NCI-H748 (cell line): ENCODE results near the gene CTCF.

ENCODE experiments used
- DNase-seq: peaks from one replicate; lab custom pipeline; 2025; ENCODE audit not compliant: unreplicated experiment; lab: John Stamatoyannopoulos, UW

The CTCF gene

DNA sequence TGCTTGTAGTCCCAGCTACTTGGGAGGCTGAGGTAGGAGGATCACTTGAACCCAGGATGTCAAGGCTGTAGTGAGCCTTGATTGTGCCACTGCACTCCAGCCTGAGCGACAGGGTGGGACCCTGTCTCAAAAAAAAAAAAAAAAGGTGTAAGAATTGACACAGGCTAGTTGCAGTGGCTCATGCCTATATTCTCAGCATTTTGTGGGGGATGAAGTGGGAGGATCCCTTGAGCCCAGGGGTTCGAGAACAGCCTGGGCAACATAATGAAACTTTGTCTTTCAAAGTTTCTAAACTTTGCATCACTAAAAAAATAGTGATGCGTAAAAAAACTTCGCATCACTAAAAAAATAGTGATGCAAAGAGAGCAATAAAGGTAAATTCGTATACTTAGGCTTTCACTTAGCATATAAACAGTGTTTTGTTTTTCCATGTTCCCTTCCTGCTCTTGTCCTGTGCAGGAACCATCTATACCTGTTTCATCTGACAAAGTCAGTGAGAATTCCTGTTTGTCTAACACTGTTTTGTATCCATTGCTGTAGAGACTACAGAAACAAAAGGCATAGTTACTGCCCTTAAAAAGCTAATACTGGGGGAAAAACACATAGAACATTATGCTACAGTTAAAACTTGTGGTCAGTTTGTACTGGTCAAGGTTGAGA is 32.1 kb downstream of the CTCF start:
- DNase-seq = no peak

DNA sequence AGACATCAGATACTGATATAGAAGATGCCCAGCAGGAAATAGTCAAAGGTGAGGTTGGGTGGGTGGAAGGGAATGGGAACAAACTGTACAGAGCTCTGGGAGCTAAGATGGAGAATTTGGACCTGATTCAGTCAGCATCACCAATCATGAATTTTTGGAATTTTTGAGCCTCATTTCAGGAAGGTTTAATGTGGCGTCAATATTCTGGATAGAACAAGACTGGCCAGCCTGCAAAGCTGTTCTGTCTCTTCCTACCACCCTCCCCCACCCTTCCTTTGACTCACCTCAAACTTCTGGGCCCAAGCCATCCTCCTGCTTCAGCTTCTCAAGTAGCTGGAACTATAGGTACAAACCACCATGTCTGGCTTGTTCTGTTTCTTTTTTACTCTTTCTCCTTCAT is 32.6 kb downstream of the CTCF start:
- DNase-seq = no peak

DNA sequence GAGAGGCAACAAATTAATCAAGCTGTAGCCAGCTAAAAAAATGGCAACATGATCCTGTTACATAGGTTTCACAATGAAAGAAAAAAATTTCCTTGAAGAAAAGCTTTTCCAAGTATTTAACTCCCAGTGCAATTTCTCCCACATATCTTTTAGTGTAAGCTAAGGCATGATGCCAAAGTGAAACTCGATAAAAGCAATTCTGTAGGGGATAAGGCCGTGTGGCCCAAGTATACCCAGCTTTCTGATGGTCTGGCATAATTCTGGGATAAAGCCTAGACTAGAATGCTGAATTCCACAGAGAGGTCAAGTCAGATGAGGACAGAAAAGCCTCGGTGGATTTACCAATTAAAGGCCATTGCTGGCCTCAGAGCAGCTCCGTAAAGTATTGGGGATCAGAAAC is 36.2 kb downstream of the CTCF start:
- DNase-seq = no peak

DNA sequence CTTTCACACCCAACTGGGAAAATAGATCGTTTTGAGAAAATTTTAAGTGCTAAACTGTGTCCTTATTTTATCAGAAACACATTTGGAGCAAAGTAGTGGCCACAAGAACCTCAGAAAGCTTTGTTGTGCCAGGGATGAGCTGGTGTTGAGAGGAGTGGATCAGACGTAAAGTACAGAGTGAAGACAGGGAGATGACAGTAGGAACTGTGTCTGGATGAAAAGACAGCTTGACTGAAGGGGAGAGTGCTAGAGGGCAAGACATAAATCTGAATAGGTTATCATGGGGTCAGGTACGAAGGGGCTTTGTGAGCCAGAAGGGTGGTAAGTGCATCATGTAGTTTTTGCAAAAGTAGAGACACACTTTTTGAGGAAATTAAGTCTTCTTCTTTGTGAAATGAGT is 43.3 kb downstream of the CTCF start:
- no peak for DNase-seq

DNA sequence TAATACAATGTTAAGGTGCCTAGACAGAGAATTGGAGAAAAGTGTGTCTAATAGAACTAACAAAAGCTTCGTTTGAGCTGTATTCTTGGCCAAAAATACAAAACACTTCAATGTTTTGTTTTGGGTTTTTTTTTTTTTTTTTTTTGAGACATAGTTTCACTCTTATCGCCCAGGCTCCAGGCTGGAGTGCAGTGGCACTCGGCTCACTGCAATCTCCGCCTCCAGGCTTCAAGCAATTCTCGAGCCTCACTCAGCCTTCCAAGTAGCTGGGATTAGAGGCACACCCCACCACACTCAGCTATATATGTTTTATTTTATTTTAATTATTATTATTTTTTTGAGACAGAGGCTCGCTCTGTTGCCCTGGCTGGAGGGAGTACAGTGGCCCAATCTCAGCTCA is 44.3 kb downstream of the CTCF start:
- DNase-seq = no peak

DNA sequence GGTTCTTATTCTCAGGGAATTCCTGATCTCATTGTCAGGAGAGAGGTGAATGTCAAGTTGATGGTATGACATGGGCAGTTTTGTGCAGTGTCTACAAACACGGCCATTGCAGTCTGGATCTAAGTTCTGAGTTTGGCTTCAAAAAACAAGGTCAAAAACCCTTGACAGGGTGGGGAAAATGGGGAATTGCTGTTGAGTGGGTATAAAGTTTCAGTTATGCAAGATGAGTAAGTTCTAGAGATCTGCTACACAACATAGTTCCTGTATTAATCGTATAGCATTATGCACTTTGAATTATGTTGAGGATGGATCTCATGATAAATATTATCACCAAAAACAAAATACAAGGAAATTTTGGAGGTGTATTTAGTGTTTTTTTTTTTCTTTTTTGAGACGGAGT is 46.0 kb downstream of the CTCF start:
- no peak for DNase-seq

DNA sequence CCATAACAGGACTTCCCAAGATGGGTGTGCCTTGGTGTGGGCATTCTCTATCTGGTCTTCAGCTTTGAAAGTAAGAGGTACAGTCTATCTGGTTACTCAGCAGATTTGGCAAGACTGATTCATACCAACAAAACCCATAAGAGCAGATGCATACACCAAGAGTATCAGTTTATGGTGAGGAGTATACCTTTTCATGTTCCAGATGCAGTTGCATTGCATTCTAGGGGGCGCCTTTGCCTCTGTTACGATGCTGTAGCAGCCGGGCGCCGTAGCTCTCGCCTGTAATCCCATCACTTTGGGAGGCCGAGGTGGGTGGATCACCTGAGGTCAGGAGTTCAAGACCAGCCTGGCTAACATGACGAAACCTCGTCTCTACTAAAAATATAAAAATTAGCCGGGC is 51.5 kb downstream of the CTCF start:
- no peak for DNase-seq

DNA sequence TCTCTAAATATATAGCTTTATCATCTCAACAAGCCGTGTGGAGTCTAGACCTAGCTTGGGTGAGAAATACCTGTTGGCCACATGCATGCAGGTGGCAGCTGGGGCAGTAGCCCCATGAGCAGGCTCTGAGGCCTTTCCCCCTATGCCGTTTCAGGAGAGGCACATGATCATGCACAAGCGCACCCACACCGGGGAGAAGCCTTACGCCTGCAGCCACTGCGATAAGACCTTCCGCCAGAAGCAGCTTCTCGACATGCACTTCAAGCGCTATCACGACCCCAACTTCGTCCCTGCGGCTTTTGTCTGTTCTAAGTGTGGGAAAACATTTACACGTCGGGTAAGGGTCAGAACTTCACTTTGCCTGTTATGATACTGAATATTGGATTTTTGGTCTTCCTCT is 65.9 kb downstream of the CTCF start:
- no peak for DNase-seq

DNA sequence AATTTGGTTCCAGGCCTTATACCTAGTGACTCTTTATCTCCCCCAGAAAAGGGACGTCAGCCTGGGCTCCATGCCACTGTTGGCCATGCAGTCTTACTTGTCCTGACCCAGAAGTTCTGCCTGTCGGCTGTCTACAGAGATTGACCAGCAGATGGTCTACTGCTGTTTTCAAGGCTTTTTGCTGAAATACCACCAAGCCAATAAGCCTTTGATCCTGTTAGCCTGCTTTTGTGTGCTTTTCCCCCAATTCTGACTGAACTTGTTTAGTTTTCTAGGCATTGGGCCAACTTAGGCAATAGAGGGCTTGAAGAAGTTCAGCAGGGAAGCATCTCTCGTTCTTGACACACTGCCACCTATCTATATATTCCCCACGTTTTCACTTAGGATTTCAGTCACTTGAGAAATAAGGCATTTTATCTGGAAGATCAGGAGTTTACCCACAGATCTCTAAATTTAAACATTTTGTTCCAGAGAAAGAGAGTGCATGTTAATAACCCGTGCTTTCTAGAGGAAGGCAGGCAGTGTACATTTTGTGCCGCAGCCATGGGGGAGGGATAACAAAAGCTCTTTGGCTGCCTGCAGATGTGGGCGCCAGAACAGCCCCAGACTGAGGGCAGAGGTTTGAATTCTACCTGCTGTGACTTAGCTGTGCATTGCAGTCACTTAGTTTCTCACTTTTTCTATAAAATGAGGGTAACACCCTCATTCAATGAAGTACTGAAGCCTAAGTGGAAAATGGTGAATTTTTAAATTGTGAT is 70.3 kb downstream of the CTCF start:
- no peak for DNase-seq

DNA sequence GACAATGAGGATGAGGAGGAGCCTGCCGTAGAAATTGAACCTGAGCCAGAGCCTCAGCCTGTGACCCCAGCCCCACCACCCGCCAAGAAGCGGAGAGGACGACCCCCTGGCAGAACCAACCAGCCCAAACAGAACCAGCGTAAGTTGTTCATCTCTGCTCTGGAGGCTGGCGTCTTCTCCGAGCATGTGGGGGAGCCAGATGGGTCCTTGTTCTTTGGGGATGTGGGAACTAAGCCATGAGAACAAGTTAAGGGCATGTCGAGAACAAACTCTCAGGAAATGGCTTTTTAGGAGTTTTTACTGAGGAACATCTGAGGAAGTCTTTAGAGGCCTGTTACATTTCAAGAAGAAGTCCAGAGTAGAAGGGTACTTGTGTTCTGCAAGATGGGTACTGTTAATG is 74.4 kb downstream of the CTCF start:
- no peak for DNase-seq

DNA sequence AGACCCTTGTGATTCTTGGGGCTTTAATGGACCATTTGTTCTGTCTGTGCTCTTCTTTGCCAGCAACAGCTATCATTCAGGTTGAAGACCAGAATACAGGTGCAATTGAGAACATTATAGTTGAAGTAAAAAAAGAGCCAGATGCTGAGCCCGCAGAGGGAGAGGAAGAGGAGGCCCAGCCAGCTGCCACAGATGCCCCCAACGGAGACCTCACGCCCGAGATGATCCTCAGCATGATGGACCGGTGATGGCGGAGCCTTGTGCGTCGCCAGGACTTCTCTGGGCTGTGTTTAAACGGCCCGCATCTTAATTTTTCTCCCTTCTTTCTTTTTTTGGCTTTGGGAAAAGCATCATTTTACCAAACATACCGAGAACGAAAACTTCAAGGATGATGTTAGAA is 75.3 kb downstream of the CTCF start:
- no peak for DNase-seq

DNA sequence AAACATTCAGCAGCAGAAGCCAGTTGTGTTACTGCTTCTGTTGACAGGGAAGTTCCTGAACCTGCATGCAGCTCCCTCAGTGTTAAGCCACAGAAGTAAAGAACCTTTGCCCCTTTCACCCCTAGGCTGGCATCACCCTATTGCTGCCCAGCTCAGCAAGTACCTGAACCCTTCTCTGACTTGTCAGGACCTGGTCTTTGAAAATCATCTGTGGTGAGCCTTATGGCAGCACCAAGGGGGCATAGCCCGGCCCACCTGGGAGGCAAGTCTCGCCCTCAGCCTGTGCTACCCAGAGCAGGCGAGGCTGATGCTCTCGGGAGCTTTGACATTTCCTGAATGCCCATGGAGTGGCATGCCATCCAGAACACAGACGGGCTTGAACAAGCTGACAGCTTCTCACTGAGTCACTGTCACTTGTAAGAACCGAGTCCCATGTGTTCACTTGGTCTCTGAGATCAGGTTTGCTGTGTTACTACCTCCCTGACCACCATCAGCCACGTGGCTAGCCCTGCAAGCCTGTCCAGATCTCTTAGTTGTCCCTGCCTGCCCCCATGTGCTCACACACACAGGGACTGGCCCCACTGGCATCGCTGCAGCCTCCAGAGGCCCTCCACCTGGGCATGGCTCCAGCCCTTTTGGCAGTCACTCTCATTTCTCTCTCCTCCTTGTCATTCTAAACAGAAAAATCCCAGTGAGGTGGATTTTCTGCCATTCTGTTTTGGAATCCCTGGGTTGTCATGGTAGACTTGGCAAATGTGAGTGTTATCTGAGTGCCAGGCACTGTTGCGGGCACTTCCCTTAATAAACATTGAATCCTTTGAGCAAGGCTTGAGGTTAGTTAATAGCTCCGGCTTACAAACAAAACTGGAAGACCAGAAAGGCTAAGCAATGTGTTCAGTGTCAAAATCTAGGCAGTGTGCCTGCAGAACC is 79.7 kb downstream of the CTCF start:
- no peak for DNase-seq

DNA sequence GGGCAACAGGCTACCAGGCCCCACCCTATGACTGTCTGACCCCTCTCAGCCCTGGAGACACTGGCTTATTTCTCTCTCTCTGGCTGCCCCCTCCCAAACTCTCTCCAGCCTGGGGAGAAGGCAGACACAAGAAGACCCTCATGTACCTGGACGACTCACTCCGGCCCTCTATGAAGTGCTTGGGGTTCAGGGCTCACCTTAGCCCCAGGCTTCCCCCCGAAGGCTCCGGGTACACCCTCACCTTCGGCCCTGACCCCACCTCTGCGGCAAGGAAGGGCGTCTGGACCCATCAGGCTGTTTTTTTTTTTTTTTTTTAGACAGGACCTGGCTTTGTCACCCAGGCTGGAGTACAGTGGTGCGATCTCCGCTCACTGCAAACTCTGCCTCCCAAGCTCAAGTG is 81.7 kb downstream of the CTCF start:
- DNase-seq = no peak

DNA sequence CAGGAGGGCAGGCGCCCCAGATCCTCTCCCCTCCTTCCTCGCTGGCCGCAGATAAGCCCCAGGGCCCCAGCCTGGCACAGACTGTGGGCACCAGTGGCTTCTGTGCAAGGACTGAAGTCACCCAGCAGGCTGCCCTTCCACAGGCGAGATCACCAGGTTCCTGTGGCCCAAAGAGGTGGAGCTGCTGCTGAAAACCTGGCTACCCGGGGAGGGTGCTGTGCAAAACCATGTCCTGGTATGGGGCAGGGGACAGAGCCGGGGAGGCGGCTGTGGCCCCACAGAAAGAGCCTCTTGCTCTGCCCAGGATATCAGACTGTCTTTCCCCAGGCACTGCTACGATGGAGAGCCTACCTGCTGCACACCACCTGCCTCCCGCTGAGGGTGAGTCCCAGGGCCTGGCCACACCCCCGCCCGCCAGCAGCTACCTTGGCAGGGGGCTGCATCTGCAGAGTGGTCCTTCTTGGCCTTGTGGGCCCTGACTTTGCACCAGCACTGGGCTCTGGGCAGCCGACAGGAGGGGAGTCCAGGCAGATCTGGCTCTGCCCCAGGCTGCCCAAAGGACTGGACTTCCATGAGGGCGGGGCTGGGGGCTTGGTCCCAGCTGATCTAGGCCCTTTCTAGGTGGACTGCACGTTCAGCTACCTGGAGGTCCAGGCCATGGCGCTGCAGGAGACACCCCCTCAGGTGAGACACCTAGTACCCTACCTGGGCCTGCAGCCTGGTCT is 83.2 kb downstream of the CTCF start:
- DNase-seq = peak; percentile 26

DNA sequence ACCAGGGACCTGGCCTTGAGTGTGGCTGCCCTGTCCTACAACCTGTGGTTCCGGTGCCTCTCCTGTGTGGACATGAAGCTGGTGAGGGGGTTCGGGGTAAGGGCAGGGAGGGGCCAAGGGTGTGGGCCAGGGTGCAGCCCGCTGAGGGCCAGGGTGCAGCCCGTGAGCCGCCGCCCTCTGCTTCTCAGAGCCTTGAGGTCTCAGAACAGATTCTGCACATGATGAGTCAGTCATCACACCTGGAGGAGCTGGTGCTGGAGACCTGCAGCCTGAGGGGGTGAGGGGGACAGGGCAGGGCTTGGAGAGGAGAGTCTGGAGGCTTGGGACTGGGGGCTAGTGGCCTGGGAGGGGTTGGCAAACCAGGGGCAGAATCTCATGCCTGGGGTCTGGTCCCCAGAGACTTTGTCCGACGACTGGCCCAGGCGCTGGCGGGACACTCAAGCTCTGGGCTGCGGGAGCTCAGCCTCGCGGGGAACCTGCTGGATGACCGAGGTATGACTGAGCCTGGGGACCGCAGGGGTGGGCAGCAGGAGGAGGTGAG is 84.9 kb downstream of the CTCF start:
- DNase-seq = no peak

DNA sequence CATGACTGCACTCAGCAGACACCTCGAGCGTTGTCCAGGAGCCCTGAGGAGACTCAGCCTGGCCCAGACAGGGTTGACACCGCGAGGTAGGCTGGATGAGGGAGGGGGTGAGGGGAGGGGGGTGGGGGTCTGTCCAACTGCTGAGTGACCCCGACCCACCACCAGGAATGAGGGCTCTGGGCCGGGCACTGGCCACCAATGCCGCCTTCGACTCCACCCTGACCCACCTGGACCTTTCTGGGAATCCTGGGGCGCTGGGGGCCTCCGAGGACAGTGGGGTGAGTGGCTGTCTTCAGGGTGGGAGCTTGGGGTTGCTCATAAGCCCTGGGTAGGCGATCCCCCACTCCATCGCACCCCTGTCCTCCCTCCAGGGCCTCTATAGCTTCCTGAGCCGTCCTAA is 85.4 kb downstream of the CTCF start:
- DNase-seq = no peak

DNA sequence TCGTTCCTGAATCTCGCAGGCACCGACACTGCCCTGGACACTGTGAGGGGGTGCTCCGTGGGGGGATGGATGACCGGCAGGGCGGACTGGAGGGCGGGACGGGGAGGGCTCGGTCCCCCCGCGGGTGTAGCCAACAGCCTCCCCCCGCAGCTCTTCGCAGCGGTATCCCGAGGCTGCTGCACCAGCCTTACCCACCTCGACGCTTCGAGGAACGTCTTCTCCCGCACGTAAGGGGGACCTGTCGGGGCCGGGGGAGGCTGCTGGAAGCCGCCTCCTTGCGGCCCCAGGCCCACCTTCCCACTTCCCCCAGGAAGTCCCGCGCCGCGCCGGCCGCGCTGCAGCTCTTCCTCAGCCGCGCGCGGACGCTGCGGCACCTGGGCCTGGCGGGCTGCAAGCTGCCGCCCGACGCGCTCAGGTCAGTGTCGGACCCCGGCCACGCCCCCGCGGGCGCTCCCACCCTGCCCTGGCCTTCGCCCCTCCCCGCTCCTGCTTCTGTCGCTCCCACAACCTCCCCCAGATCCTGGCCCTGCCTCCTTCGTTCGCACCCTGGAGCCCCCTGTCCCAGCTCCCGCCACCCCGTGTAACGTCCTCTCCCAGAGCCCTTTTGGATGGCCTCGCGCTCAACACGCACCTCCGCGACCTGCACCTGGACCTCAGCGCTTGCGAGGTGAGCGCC is 85.9 kb downstream of the CTCF start:
- no peak for DNase-seq

DNA sequence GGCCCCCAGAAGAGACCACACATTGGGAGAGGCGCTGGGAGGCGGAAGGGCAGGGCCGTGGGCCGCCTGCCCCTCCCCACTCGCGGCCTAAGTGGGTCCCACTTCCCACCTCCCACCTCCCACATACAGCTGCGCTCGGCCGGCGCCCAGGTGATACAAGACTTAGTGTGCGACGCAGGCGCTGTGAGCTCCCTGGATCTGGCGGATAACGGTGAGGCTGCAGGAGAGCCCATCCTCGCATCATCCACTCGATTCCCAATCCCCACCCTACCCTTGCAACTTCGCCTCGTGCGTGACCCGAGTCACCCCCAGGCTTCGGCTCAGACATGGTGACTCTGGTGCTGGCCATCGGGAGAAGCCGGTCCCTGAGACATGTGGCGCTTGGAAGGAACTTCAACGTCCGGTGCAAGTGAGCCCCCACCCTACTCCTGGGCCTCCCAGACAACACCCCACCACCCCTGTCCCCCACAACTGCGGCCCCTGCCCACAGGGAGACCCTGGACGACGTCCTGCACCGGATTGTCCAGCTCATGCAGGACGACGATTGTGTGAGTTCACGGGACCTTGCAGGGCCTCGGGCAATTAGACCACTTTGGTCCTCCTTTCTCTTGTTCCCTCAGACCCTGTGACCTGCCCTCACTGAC is 86.6 kb downstream of the CTCF start:
- DNase-seq = no peak

DNA sequence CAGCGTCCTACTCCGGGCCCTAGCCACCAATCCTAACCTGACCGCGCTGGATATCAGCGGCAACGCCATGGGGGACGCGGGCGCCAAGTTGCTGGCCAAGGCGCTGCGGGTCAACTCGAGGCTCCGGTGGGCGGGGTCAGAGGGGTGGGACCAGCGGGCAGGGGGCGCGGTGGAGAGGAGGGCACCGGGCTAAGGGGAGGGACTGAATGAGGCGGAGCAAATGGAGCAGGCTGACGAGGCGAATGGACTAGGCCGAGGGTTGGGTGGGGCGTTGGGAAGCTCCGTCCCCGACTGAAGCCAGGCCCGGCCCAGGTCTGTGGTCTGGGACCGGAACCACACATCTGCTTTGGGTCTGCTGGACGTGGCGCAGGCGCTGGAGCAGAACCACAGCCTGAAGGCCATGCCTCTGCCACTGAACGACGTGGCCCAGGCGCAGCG is 87.2 kb downstream of the CTCF start:
- DNase-seq = no peak

DNA sequence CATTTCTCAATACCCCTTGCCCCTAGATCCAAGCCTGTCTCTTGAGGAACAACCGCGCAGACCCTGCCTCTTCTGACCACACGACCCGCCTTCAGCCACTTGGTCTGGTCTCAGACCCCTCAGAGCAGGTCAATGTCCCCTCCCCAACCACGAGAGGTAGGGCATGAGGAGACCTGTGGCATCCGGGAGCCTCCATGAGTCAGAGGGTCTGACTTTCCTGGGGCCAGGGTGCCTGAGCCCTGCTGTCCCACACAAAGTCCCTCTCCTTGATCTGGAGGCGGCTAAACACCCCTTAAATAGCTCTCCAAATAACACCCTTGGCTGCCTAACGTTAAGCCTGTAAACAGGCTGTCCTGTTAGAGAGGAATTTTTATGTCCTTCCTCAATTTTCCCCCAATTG is 87.7 kb downstream of the CTCF start:
- no peak for DNase-seq
